Activated CD4-positive, alpha-beta T cell treated with anti-CD3 and anti-CD28 coated beads, Interleukin-2, Interleukin-4, amounts not matched to agents 100 ng/mL and 50 ng/mL, durations not matched to agents 16 hours and 8 hours (primary cell): Measurements from ENCODE around the gene ZNF892.

ENCODE experiments used
- DNase-seq: peaks from one replicate; pipeline ENCODE4 v3.0.0-alpha.2; 2020; ENCODE audit warnings: low spot score

ZNF892 gene

GRCh38 chr2:95207111-95207961 lies at the start of gene ZNF892:
Gene ZNF892, plus strand, starts transcription at chr2:95207521. Its CDS starts 295 bp downstream, at chr2:95207816.
- peak; percentile 87 for DNase-seq

- DNase-seq: no peak
Observed at GRCh38 chr2:95158441-95158840, 48.9 kb upstream of the ZNF892 start.

GRCh38 chr2:95158891-95159619 lies 48.3 kb upstream of the ZNF892 start:
- DNase-seq: peak; percentile 10

- peak; percentile 57 for DNase-seq
Observed at GRCh38 chr2:95159690-95160449, 47.5 kb upstream of the ZNF892 start, which contains the start of gene ZNF514. Gene ZNF514, minus strand, starts transcription at chr2:95159848. Its CDS starts 6,595 bp downstream, at chr2:95153253.

- no peak for DNase-seq
Observed at GRCh38 chr2:95165030-95165370, 42.3 kb upstream of the ZNF892 start.

- peak; percentile 98 for DNase-seq
Observed at GRCh38 chr2:95165371-95166064, 41.8 kb upstream of the ZNF892 start, which contains the start of gene ZNF2. Gene ZNF2, plus strand, starts transcription at chr2:95165809. Its CDS starts 10,418 bp downstream, at chr2:95176227.

GRCh38 chr2:95166065-95166763 lies 41.1 kb upstream of the ZNF892 start:
- DNase-seq: no peak

- no peak for DNase-seq
Observed at GRCh38 chr2:95171902-95172301, 35.4 kb upstream of the ZNF892 start.

GRCh38 chr2:95174031-95174542 lies 33.2 kb upstream of the ZNF892 start:
- no peak for DNase-seq

- no peak for DNase-seq
Observed at GRCh38 chr2:95179451-95179850, 27.9 kb upstream of the ZNF892 start.

GRCh38 chr2:95181774-95182173 lies 25.5 kb upstream of the ZNF892 start:
- DNase-seq: no peak

GRCh38 chr2:95185197-95185596 lies 22.1 kb upstream of the ZNF892 start:
- DNase-seq: no peak

GRCh38 chr2:95185973-95186372 lies 21.3 kb upstream of the ZNF892 start:
- DNase-seq: no peak

- peak; percentile 28 for DNase-seq
Observed at GRCh38 chr2:95192956-95193355, 14.4 kb upstream of the ZNF892 start.

- no peak for DNase-seq
Observed at GRCh38 chr2:95203911-95204310, 3.4 kb upstream of the ZNF892 start.

- no peak for DNase-seq
Observed at GRCh38 chr2:95204396-95204795, 2.9 kb upstream of the ZNF892 start.

GRCh38 chr2:95206096-95206495 lies 1.2 kb upstream of the ZNF892 start:
- no peak for DNase-seq

GRCh38 chr2:95208106-95208505 lies 785 bp downstream of the ZNF892 start:
- DNase-seq: no peak

GRCh38 chr2:95215018-95215612 lies 7.8 kb downstream of the ZNF892 start:
- no peak for DNase-seq

GRCh38 chr2:95220449-95220848 lies 13.1 kb downstream of the ZNF892 start:
- no peak for DNase-seq
